Osteoblast (primary cell): Measurements from ENCODE around the gene FILIP1L. TPM values are rescaled to one million over a fixed set of nuclear protein-coding genes. Genes with fewer than 3 reads are reported as not detected.

Experiments used
- DNase-seq: peaks from one replicate; pipeline ENCODE4 v3.0.0; 2011; ENCODE audit warnings: low spot score, mixed read lengths; ENCODE audit not compliant: insufficient read length; ENCODE audit errors: missing footprints
- H2AFZ ChIP-seq: 2 replicates; pipeline ENCODE4 v1.6.0; 2011; ENCODE audit warnings: mild to moderate bottlenecking, low read length
- H3K27ac ChIP-seq: 2 replicates; pipeline ENCODE4 v1.5.1; 2011; ENCODE audit warnings: mild to moderate bottlenecking, low read depth, low read length, moderate library complexity
- H3K27me3 ChIP-seq: 2 replicates; pipeline ENCODE4 v1.6.0; 2012; ENCODE audit warnings: mild to moderate bottlenecking, control low read depth, inconsistent platforms, low read length, moderate library complexity; ENCODE audit not compliant: insufficient read depth
- H3K36me3 ChIP-seq: 2 replicates; pipeline ENCODE4 v1.5.1; 2011; ENCODE audit warnings: mild to moderate bottlenecking, low read length, control low read depth, moderate library complexity; ENCODE audit not compliant: insufficient read depth
- H3K4me1 ChIP-seq: 2 replicates; pipeline ENCODE4 v1.5.1; 2011; ENCODE audit warnings: mild to moderate bottlenecking, low read length, control low read depth, moderate library complexity; ENCODE audit not compliant: insufficient read depth
- H3K4me2 ChIP-seq: 2 replicates; pipeline ENCODE4 v1.6.0; 2011; ENCODE audit warnings: mild to moderate bottlenecking, low read length; ENCODE audit not compliant: insufficient read depth
- H3K4me3 ChIP-seq: fragments of 200-600 bp; sonication (generic); 3 replicates; pipeline ENCODE4 v1.5.1; 2012; ENCODE audit warnings: mild to moderate bottlenecking, low read length, inconsistent platforms; ENCODE audit not compliant: insufficient read depth
- H3K79me2 ChIP-seq: 2 replicates; pipeline ENCODE4 v1.6.0; 2012; ENCODE audit warnings: mild to moderate bottlenecking, low read length, control low read depth, inconsistent platforms; ENCODE audit not compliant: insufficient read depth
- H3K9me3 ChIP-seq: 2 replicates; pipeline ENCODE4 v1.5.1; 2011; ENCODE audit warnings: low read depth, low read length, control low read depth
- H4K20me1 ChIP-seq: 2 replicates; pipeline ENCODE4 v1.6.0; 2012; ENCODE audit warnings: mild to moderate bottlenecking, low read length, control low read depth; ENCODE audit not compliant: insufficient read depth
- total RNA-seq: library from RNA; depleted of rRNA; stranded (reverse); fragments of >200 nt; gene quantifications from 2 replicates; pipeline ENCODE4 v1.2.3, GENCODE V29; 2012
- TF ChIP-seq, protein P1 (sequence below): IDR thresholded peaks from 2 replicates; pipeline ENCODE4 v1.5.1; 2011; ENCODE audit warnings: mild to moderate bottlenecking, low read depth, low read length, moderate library complexity; ENCODE audit errors: extremely low read depth

The FILIP1L gene
- total RNA-seq, 1 donor, result 5.8 TPM

DNA sequence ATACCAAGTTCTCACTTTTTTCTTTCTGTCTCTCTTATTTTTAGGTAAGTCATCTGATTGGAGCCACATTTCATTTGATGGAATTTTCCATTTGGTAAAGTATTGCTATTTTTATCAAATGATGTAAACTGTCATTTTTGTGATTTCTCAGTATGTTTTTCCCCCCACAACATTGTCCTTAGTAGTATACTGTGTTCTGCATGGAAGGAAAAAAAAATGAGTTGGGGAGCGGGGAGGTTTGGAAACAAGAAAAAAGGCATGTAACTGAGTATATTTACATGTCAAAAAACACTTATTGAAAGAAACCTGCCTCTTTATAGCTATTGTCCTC lies 104.2 kb downstream of the FILIP1L start:
- H3K9me3 ChIP-seq, result no peaks in the 10 kb centered on the region
- no peaks in the 10 kb centered on the region for H3K36me3 ChIP-seq
- TF ChIP-seq, protein P1, sequence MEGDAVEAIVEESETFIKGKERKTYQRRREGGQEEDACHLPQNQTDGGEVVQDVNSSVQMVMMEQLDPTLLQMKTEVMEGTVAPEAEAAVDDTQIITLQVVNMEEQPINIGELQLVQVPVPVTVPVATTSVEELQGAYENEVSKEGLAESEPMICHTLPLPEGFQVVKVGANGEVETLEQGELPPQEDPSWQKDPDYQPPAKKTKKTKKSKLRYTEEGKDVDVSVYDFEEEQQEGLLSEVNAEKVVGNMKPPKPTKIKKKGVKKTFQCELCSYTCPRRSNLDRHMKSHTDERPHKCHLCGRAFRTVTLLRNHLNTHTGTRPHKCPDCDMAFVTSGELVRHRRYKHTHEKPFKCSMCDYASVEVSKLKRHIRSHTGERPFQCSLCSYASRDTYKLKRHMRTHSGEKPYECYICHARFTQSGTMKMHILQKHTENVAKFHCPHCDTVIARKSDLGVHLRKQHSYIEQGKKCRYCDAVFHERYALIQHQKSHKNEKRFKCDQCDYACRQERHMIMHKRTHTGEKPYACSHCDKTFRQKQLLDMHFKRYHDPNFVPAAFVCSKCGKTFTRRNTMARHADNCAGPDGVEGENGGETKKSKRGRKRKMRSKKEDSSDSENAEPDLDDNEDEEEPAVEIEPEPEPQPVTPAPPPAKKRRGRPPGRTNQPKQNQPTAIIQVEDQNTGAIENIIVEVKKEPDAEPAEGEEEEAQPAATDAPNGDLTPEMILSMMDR, result no peak
- no peaks in the 10 kb centered on the region for H4K20me1 ChIP-seq
- H2AFZ ChIP-seq, result no peak overlapping the region
- no peak overlapping the region for H3K4me2 ChIP-seq
- no peak overlapping the region for H3K27ac ChIP-seq
- no peak for DNase-seq
- no peaks in the 10 kb centered on the region for H3K27me3 ChIP-seq
- H3K79me2 ChIP-seq, result no peaks in the 10 kb centered on the region
- no peak overlapping the region for H3K4me3 ChIP-seq
- H3K4me1 ChIP-seq, result peaks cover 14% of the 10 kb centered on the region

- TF ChIP-seq, protein P1, result no peak
- no peaks in the 10 kb centered on the region for H3K36me3 ChIP-seq
- no peaks in the 10 kb centered on the region for H4K20me1 ChIP-seq
- H3K4me2 ChIP-seq, result no peak overlapping the region
- no peaks in the 10 kb centered on the region for H3K9me3 ChIP-seq
- DNase-seq, result no peak
- H3K4me1 ChIP-seq, result peaks cover 14% of the 10 kb centered on the region
- no peak overlapping the region for H3K4me3 ChIP-seq
- no peak overlapping the region for H3K27ac ChIP-seq
- H3K79me2 ChIP-seq, result no peaks in the 10 kb centered on the region
- no peak overlapping the region for H2AFZ ChIP-seq
- no peaks in the 10 kb centered on the region for H3K27me3 ChIP-seq
Observed at GRCh38 chr3:100009276-100010086, 104.8 kb downstream of the FILIP1L start.

DNA sequence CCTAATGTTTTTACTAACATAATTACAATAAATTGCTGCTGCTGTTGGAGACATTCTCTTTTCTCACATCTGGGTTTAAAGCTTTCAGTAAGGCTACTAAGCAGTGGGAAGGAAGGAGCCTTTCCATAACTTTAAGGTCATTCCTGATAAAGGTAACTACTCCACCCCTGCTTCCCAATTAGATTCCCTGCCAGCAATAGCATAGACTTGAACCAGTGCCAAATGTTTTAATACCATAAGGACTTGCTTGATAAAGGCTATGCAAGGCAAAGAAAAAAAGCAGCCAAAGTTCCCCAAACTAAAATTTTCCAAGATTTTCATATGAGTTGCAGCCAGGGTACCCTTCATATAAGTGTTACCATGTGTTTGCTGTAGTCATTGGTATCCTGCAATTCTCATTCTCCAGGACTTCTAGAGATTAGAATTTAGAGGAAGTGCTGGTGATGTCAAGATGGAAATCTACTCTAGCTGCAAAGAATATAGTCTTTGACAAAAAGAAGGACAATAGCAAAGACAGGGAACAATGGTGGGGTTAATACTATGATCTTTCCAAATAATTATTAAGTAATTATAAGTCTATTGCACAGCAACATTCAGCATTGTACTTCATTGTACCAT lies 106.1 kb downstream of the FILIP1L start:
- DNase-seq, result no peak
- Histone ChIP-seq H2AFZ (no peak overlapping the region), H3K27me3 (no peaks in the 10 kb centered on the region), H3K27ac (no peak overlapping the region), H3K36me3 (no peaks in the 10 kb centered on the region), H4K20me1 (no peaks in the 10 kb centered on the region), H3K9me3 (no peaks in the 10 kb centered on the region), H3K4me2 (no peak overlapping the region), H3K4me1 (peaks cover 18% of the 10 kb centered on the region), H3K79me2 (no peaks in the 10 kb centered on the region), H3K4me3 (no peak overlapping the region)
- TF ChIP-seq, protein P1, result no peak

- Histone ChIP-seq H3K9me3 (no peaks in the 10 kb centered on the region), H3K79me2 (no peaks in the 10 kb centered on the region), H3K27me3 (no peaks in the 10 kb centered on the region), H3K36me3 (no peaks in the 10 kb centered on the region), H3K4me3 (no peak overlapping the region), H3K4me1 (peaks cover 27% of the 10 kb centered on the region), H3K4me2 (no peak overlapping the region), H3K27ac (no peak overlapping the region), H2AFZ (no peak overlapping the region), H4K20me1 (no peaks in the 10 kb centered on the region)
- TF ChIP-seq, protein P1, result no peak
- no peak for DNase-seq
Observed at GRCh38 chr3:100007313-100007712, 107.0 kb downstream of the FILIP1L start.
